ENCODE data around the gene CKAP4. TPM values are rescaled to one million over a fixed set of nuclear protein-coding genes. Genes with fewer than 3 reads are reported as not detected.

Gene CKAP4
- total and polyA plus RNA-seq, 2 of the 13 experiments (the other 11 are each of a cell fraction or from before 2014, with no cell fraction given), result 39.2 to 70.2 TPM

DNA sequence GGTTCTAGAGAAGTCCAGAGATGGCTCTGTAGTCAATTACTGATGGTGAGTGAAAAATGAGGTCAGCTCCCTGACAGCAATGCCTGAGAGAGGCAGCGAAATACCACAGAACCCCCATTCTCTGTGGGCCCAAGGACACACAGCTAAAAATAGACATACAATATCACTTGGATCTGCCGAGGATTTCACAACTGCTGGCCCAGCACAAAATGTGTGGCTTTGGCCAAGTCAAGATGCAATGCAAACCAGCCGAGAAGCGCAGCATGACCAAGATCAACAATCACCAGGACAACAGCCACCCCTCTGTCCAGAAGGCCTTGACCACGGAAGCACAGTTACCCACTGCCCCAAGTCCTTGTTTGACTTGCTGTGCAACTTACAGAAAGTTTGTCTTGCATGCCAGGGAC, 52.2 kb downstream of the CKAP4 start (continued):
- TF ChIP-seq SRY (CRISPR knock-in tag; IDR thresholded peaks at IDR 0.05), result no peak
- TF ChIP-seq, protein P1, sequence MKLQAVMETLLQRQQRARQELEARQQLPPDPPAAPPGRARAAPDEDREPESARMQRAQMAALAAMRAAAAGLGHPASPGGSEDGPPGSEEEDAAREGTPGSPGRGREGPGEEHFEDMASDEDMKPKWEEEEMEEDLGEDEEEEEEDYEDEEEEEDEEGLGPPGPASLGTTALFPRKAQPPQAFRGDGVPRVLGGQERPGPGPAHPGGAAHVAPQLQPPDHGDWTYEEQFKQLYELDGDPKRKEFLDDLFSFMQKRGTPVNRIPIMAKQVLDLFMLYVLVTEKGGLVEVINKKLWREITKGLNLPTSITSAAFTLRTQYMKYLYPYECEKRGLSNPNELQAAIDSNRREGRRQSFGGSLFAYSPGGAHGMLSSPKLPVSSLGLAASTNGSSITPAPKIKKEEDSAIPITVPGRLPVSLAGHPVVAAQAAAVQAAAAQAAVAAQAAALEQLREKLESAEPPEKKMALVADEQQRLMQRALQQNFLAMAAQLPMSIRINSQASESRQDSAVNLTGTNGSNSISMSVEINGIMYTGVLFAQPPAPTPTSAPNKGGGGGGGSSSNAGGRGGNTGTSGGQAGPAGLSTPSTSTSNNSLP (IDR thresholded peaks at IDR 0.05; ENCODE audit: low read depth, low read length), result no peak
- TF ChIP-seq ATF5 (CRISPR knock-in tag; IDR thresholded peaks at IDR 0.05; ENCODE audit: low read depth), result no peak
- TF ChIP-seq, protein P2, sequence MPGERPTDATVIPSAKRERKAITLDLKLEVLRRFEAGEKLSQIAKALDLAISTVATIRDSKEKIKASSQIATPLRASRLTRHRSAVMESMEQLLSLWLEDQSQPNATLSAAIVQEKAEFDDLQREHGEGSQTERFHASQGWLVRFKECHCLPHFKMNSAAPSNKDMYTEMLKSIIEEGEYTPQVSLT (CRISPR knock-in tag; IDR thresholded peaks at IDR 0.05; ENCODE audit: borderline replicate concordance, low read depth), result no peak
- TF ChIP-seq ZNF546 (CRISPR knock-in tag; conservative IDR thresholded peaks at IDR 0.05), result no peak
- no peak for TF ChIP-seq MYC (CRISPR knock-in tag; IDR thresholded peaks at IDR 0.05; ENCODE audit: borderline replicate concordance)
- no peak for TF ChIP-seq ZNF383 (CRISPR knock-in tag; IDR thresholded peaks at IDR 0.05; ENCODE audit: borderline replicate concordance)
- TF ChIP-seq ZNF652 (CRISPR knock-in tag; IDR thresholded peaks at IDR 0.05; ENCODE audit: borderline replicate concordance, low read depth), result no peak
- TF ChIP-seq PLRG1 (conservative IDR thresholded peaks at IDR 0.05), result no peak
- no peak for TF ChIP-seq ZNF468 (CRISPR knock-in tag; IDR thresholded peaks at IDR 0.05)
- no peak for TF ChIP-seq ZNF552 (CRISPR knock-in tag; IDR thresholded peaks at IDR 0.05; ENCODE audit: borderline replicate concordance)
- no peak for TF ChIP-seq ETV6 (CRISPR knock-in tag; conservative IDR thresholded peaks at IDR 0.05)
- TF ChIP-seq HNF4A (CRISPR knock-in tag; IDR thresholded peaks at IDR 0.05), result peak; percentile 82
- TF ChIP-seq FOXO4 (CRISPR knock-in tag; conservative IDR thresholded peaks at IDR 0.05), result no peak
- TF ChIP-seq, protein P3, sequence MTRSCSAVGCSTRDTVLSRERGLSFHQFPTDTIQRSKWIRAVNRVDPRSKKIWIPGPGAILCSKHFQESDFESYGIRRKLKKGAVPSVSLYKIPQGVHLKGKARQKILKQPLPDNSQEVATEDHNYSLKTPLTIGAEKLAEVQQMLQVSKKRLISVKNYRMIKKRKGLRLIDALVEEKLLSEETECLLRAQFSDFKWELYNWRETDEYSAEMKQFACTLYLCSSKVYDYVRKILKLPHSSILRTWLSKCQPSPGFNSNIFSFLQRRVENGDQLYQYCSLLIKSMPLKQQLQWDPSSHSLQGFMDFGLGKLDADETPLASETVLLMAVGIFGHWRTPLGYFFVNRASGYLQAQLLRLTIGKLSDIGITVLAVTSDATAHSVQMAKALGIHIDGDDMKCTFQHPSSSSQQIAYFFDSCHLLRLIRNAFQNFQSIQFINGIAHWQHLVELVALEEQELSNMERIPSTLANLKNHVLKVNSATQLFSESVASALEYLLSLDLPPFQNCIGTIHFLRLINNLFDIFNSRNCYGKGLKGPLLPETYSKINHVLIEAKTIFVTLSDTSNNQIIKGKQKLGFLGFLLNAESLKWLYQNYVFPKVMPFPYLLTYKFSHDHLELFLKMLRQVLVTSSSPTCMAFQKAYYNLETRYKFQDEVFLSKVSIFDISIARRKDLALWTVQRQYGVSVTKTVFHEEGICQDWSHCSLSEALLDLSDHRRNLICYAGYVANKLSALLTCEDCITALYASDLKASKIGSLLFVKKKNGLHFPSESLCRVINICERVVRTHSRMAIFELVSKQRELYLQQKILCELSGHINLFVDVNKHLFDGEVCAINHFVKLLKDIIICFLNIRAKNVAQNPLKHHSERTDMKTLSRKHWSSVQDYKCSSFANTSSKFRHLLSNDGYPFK (CRISPR knock-in tag; IDR thresholded peaks at IDR 0.05; ENCODE audit: borderline replicate concordance), result no peak
- no peak for TF ChIP-seq NFYB (CRISPR knock-in tag; IDR thresholded peaks at IDR 0.05)
- TF ChIP-seq, protein P4, sequence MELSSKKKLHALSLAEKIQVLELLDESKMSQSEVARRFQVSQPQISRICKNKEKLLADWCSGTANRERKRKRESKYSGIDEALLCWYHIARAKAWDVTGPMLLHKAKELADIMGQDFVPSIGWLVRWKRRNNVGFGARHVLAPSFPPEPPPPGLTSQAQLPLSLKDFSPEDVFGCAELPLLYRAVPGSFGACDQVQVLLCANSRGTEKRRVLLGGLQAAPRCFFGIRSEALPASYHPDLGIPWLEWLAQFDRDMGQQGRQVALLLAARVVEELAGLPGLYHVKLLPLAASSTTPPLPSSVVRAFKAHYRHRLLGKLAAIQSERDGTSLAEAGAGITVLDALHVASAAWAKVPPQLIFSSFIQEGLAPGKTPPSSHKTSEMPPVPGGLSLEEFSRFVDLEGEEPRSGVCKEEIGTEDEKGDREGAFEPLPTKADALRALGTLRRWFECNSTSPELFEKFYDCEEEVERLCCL (CRISPR knock-in tag; IDR thresholded peaks at IDR 0.05; ENCODE audit: borderline replicate concordance), result no peak
- TF ChIP-seq BCLAF1 (IDR thresholded peaks at IDR 0.05), result no peak
- TF ChIP-seq MIXL1 (CRISPR knock-in tag; IDR thresholded peaks at IDR 0.05), result peak; percentile 32; the same call in 1 of the 2 replicates
- TF ChIP-seq ZNF251 (CRISPR knock-in tag; IDR thresholded peaks at IDR 0.05), result no peak

Data from HepG2 (cell line).